Glutamatergic neuron (in vitro differentiated cells): Measurements from ENCODE around the gene DOCK2. TPM values are rescaled to one million over a fixed set of nuclear protein-coding genes. Genes with fewer than 3 reads are reported as not detected.

Source experiments
- DNase-seq: peaks from one replicate; pipeline ENCODE4 v3.0.0; 2022
- H3K27ac Mint-ChIP-seq: one replicate; pipeline ENCODE4 v1.8.0; 2020; ENCODE audit warnings: mild to moderate bottlenecking, mixed read lengths, inconsistent platforms; ENCODE audit not compliant: unreplicated experiment
- H3K27me3 Mint-ChIP-seq: one replicate; pipeline ENCODE4 v1.8.0; 2020; ENCODE audit warnings: mild to moderate bottlenecking, moderate library complexity, mixed read lengths, inconsistent platforms; ENCODE audit not compliant: unreplicated experiment
- H3K36me3 Mint-ChIP-seq: one replicate; pipeline ENCODE4 v1.8.0; 2020; ENCODE audit warnings: mild to moderate bottlenecking, mixed read lengths, inconsistent platforms; ENCODE audit not compliant: unreplicated experiment
- H3K4me1 Mint-ChIP-seq: one replicate; pipeline ENCODE4 v1.8.0; 2020; ENCODE audit warnings: mild to moderate bottlenecking, low read depth, mixed read lengths, inconsistent platforms; ENCODE audit not compliant: unreplicated experiment
- H3K4me3 Mint-ChIP-seq: one replicate; pipeline ENCODE4 v1.8.0; 2020; ENCODE audit warnings: mild to moderate bottlenecking, mixed read lengths, inconsistent platforms; ENCODE audit not compliant: unreplicated experiment
- H3K9me3 Mint-ChIP-seq: one replicate; pipeline ENCODE4 v1.8.0; 2020; ENCODE audit warnings: mild to moderate bottlenecking, moderate library complexity, mixed read lengths, inconsistent platforms; ENCODE audit not compliant: unreplicated experiment
- total RNA-seq: library from RNA; stranded (reverse); fragmentation: NEBNext Ultra II Directional; extraction: Animal tissue kit (Norgen Biotek cat#: 25700); gene quantifications from one replicate; pipeline ENCODE4 v1.2.1, GENCODE V29; 2021; ENCODE audit not compliant: unreplicated experiment
- TF ChIP-seq, protein P1 (sequence below): fragments of 200-600 bp; sonication (generic); IDR thresholded peaks from one replicate; pipeline ENCODE4 v1.5.0; 2021; ENCODE audit not compliant: partially characterized antibody, unreplicated experiment

The DOCK2 gene
- total RNA-seq, 1 donor from 2014 or later = 0.66 TPM

DNA sequence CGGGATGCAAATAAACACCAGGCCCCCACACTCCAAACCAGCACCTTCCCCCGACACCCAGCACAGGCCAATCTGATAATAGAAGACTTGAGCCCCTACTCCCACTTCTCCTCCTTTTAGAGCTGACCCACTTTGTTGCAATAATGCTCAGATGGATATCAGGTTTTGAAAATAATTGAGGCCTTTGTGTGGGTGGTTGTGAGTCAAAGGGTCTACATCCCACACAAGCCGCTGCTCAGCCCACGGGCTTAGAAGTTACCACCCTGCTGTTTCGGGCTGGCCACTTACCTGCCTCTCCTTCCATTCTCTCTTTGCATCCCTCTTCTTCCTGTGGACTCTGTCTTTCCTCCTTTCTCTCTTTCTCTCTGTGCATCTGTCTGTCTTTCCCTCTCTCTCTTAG lies 432.4 kb downstream of the DOCK2 start:
- no peak for DNase-seq
- no peak overlapping the region for H3K4me3 Mint-ChIP-seq

DNA sequence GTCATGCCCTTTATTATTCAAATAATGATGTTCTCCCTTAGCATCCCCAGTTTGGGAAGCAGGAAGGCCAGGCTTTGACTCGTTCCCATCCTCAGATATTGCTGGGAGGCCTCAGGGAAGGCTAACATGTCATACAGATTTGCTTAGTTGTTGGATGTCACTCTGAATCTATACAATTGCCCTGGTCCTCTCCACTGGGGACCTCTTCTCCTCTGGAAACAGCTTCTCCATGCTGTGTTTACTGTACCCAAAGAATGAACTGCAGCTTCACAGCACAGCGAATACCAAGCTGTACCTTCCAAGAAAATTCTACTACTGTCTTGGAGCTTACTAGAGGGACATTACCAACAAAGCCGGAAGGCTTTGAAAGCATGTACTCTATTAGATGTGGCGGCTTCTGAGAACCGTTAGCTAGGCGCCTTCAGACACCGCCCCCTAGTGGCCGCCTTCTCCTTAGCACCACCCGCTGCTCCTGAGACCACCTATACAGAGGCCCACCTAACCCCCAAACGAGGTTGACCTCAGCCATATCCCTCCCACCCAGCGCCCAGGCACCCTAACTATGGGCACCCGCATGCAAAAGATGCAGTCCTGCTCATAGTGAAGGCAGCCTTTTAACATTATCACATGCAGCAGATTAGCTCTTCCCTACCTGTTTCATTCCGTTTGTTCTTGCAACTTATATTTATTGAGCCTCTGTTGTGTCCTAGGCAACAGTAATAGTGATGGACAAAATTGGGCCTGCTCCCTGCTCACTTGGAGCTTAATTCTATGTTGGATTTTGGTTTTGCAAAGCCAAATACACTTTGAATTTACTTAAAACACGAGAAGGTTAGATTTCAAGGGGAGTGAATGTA lies 433.7 kb downstream of the DOCK2 start:
- Mint-ChIP-seq H3K4me1 (peaks cover 24% of the 10 kb centered on the region), H3K27me3 (no peaks in the 10 kb centered on the region), H3K27ac (no peak overlapping the region), H3K9me3 (peaks cover 5% of the 10 kb centered on the region), H3K36me3 (no peaks in the 10 kb centered on the region), H3K4me3 (no peak overlapping the region)
- TF ChIP-seq, protein P1, sequence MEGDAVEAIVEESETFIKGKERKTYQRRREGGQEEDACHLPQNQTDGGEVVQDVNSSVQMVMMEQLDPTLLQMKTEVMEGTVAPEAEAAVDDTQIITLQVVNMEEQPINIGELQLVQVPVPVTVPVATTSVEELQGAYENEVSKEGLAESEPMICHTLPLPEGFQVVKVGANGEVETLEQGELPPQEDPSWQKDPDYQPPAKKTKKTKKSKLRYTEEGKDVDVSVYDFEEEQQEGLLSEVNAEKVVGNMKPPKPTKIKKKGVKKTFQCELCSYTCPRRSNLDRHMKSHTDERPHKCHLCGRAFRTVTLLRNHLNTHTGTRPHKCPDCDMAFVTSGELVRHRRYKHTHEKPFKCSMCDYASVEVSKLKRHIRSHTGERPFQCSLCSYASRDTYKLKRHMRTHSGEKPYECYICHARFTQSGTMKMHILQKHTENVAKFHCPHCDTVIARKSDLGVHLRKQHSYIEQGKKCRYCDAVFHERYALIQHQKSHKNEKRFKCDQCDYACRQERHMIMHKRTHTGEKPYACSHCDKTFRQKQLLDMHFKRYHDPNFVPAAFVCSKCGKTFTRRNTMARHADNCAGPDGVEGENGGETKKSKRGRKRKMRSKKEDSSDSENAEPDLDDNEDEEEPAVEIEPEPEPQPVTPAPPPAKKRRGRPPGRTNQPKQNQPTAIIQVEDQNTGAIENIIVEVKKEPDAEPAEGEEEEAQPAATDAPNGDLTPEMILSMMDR = peak; percentile 95
- peak; percentile 88 for DNase-seq

More for the DNA sequence above, 432.4 kb downstream of the DOCK2 start:
- H3K36me3 Mint-ChIP-seq = peaks cover 6% of the 10 kb centered on the region
- H3K27ac Mint-ChIP-seq = no peak overlapping the region
- no peaks in the 10 kb centered on the region for H3K27me3 Mint-ChIP-seq
- H3K4me1 Mint-ChIP-seq = peaks cover 16% of the 10 kb centered on the region
- TF ChIP-seq, protein P1 = no peak
- H3K9me3 Mint-ChIP-seq = peaks cover 1% of the 10 kb centered on the region

DNA sequence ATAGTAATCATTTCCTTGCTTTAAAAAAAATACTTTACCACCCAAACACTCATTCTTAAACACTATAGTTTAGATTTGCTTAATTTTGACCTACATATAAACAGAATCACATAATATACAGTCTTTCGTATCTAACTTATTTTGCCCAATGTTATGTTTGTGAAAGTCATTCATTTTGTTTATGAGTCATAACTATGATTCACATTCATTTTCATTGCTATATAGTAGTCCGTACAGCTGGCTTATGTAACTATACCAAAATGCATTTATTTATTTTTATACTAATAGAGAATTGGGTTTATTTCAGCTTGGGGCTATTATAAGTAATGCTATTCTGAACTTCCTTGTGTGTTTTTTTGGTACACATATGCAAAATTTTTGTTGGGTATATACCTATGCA lies 434.7 kb downstream of the DOCK2 start:
- Mint-ChIP-seq H3K27ac (no peak overlapping the region), H3K4me3 (no peak overlapping the region), H3K4me1 (peaks cover 23% of the 10 kb centered on the region), H3K27me3 (no peaks in the 10 kb centered on the region), H3K36me3 (no peaks in the 10 kb centered on the region), H3K9me3 (peaks cover 5% of the 10 kb centered on the region)
- DNase-seq = no peak
- TF ChIP-seq, protein P1 = no peak

DNA sequence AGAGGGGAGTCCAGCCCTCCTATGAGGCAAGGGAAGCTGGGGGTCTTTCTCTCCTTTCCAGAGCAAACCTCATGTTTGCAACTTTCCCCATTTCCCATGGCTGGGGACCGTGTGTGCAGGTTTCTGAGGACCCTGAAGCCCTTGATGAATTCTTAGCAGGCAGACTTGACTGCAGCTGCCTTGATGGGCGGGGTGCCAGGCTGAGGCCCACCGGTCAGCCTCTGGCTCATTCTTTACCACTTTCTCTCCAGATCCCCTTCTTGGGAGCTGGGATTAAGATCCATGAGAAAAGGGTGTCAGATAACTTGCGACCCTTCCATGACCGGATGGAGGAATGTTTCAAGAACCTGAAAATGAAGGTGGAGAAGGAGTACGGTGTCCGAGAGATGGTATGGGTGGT lies 438.6 kb downstream of the DOCK2 start:
- H3K9me3 Mint-ChIP-seq = peaks cover 4% of the 10 kb centered on the region
- H3K4me1 Mint-ChIP-seq = peaks cover 15% of the 10 kb centered on the region
- TF ChIP-seq, protein P1 = no peak
- no peak overlapping the region for H3K27ac Mint-ChIP-seq
- no peaks in the 10 kb centered on the region for H3K36me3 Mint-ChIP-seq
- H3K27me3 Mint-ChIP-seq = no peaks in the 10 kb centered on the region
- no peak overlapping the region for H3K4me3 Mint-ChIP-seq
- no peak for DNase-seq

DNA sequence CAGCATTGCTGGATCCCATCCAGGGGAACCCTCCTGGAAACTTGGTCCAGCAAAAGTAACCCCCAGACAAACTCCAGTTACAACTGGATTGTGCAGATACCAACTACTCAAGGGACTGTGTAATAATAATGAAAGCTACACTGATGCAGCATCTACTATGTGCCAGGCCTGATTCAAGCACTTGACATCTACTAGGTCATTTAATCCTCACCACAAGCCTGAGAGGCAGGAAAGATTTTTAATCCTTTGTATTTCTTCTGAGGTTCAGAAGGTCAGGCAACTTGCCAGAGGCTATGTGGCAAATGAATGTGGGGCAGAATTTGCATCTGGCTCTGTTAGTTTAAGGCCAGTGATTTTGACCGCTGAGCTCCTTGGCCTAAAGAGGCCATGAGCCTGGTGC lies 439.1 kb downstream of the DOCK2 start:
- no peak overlapping the region for H3K27ac Mint-ChIP-seq
- H3K4me1 Mint-ChIP-seq = peaks cover 15% of the 10 kb centered on the region
- TF ChIP-seq, protein P1 = no peak
- H3K9me3 Mint-ChIP-seq = peaks cover 4% of the 10 kb centered on the region
- no peaks in the 10 kb centered on the region for H3K36me3 Mint-ChIP-seq
- H3K27me3 Mint-ChIP-seq = peaks cover 2% of the 10 kb centered on the region
- no peak overlapping the region for H3K4me3 Mint-ChIP-seq
- no peak for DNase-seq
